ENCODE measurements around the gene ANOS1. TPM values are rescaled to one million over a fixed set of nuclear protein-coding genes. Genes with fewer than 3 reads are reported as not detected.

Gene ANOS1
- total and polyA plus RNA-seq, 2 of the 13 experiments (the other 11 are each of a cell fraction or from before 2014, with no cell fraction given): not detected

DNA sequence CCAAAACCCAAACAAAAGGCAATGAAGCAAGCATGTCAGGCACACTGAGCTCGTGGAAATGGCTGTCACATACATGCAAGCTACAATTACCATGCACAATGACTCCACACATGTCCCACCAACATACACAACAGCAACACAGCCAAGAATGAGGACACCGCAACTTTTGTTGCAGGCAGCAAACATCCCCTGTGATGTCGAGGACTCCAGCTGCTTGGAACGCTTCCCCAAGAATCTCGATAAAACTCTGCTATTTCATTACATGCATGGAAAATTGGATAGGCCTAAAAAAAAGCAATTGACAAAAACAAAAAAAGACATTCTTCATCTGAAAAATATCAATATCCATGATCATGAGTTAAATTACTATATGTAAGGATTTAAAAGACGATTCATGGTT, 11.8 kb downstream of the ANOS1 start:
- Histone ChIP-seq H4K20me1 (ENCODE audit: insufficient read depth, low read length) (no peaks in the 10 kb centered on the region), H2AFZ (ENCODE audit: low read length) (no peak overlapping the region), H3K79me2 (ENCODE audit: insufficient read depth, low read length) (no peaks in the 10 kb centered on the region), H3K9me3 (ENCODE audit: low read length) (no peaks in the 10 kb centered on the region), H3K4me1 (ENCODE audit: insufficient read depth, low read length) (no peaks in the 10 kb centered on the region), H3K4me3 (replicated peaks in 1 of 3; ENCODE audit: insufficient read depth in 1 of 3, low read depth in 2 of 3, low read length in 3 of 3) (no peak overlapping the region), H3K27ac (ENCODE audit: extremely low read length, insufficient read depth, low read length) (no peak overlapping the region), H3K4me2 (ENCODE audit: low read depth, low read length) (no peak overlapping the region), H3K36me3 (replicated peaks in 1 of 2; ENCODE audit: control insufficient read depth in 1 of 2, insufficient read depth in 2 of 2, low read length in 2 of 2) (no peaks in the 10 kb centered on the region), H3K27me3 (ENCODE audit: control insufficient read depth in 1 of 2, insufficient read depth in 2 of 2, low read length in 2 of 2) (no peaks in the 10 kb centered on the region), H3K9ac (ENCODE audit: insufficient read depth, low read depth, low read length) (no peak overlapping the region)
- 6% methylated on average over 6 of the region's 6 CpGs for WGBS (ENCODE audit: low lambda C conversion rate)
- in situ Hi-C loops (cut with HindIII; ENCODE audit: extremely low pct_ligation_motif_present, low pct_unique_long_range_greater_than_20kb): no loop called here
- BruUV-seq (replicated peaks): no TSS peak
- FAIRE-seq (no peak), DNase-seq (ENCODE audit: low spot score) (no peak), ATAC-seq (no peak)
- ChIA-PET CTCF (ENCODE audit: low intra/inter-chr PET ratio, low total read pairs) (no interaction called here), POLR2A (no interaction called here)
- intact Hi-C loops (cut with micrococcal nuclease; ENCODE audit: unreplicated experiment): no loop called here
- no peak for TF ChIP-seq JDP2 (CRISPR knock-in tag; IDR thresholded peaks at IDR 0.05; ENCODE audit: borderline replicate concordance)
- TF ChIP-seq RFXANK (CRISPR knock-in tag; IDR thresholded peaks at IDR 0.05): no peak
- TF ChIP-seq ZNF230 (CRISPR knock-in tag; IDR thresholded peaks at IDR 0.05): no peak
- no peak for TF ChIP-seq ZNF564 (CRISPR knock-in tag; IDR thresholded peaks at IDR 0.05)
- TF ChIP-seq ZMYM3 (CRISPR knock-in tag; IDR thresholded peaks at IDR 0.05): no peak
- no peak for TF ChIP-seq ZNF337 (CRISPR knock-in tag; IDR thresholded peaks at IDR 0.05; ENCODE audit: borderline replicate concordance, low read depth)
- TF ChIP-seq, protein P1, sequence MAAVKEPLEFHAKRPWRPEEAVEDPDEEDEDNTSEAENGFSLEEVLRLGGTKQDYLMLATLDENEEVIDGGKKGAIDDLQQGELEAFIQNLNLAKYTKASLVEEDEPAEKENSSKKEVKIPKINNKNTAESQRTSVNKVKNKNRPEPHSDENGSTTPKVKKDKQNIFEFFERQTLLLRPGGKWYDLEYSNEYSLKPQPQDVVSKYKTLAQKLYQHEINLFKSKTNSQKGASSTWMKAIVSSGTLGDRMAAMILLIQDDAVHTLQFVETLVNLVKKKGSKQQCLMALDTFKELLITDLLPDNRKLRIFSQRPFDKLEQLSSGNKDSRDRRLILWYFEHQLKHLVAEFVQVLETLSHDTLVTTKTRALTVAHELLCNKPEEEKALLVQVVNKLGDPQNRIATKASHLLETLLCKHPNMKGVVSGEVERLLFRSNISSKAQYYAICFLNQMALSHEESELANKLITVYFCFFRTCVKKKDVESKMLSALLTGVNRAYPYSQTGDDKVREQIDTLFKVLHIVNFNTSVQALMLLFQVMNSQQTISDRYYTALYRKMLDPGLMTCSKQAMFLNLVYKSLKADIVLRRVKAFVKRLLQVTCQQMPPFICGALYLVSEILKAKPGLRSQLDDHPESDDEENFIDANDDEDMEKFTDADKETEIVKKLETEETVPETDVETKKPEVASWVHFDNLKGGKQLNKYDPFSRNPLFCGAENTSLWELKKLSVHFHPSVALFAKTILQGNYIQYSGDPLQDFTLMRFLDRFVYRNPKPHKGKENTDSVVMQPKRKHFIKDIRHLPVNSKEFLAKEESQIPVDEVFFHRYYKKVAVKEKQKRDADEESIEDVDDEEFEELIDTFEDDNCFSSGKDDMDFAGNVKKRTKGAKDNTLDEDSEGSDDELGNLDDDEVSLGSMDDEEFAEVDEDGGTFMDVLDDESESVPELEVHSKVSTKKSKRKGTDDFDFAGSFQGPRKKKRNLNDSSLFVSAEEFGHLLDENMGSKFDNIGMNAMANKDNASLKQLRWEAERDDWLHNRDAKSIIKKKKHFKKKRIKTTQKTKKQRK (IDR thresholded peaks at IDR 0.05; ENCODE audit: low read length): no peak
- TF ChIP-seq ZNF83 (CRISPR knock-in tag; IDR thresholded peaks at IDR 0.05; ENCODE audit: borderline replicate concordance): no peak
- TF ChIP-seq PPARG (CRISPR knock-in tag; conservative IDR thresholded peaks at IDR 0.05): no peak
- TF ChIP-seq CBFB (CRISPR knock-in tag; IDR thresholded peaks at IDR 0.05): no peak
- TF ChIP-seq FOXK1 (CRISPR knock-in tag; IDR thresholded peaks at IDR 0.05; ENCODE audit: borderline replicate concordance, low read depth): no peak
- no peak for TF ChIP-seq ZNF331 (CRISPR knock-in tag; IDR thresholded peaks at IDR 0.05)
- TF ChIP-seq, protein P2, sequence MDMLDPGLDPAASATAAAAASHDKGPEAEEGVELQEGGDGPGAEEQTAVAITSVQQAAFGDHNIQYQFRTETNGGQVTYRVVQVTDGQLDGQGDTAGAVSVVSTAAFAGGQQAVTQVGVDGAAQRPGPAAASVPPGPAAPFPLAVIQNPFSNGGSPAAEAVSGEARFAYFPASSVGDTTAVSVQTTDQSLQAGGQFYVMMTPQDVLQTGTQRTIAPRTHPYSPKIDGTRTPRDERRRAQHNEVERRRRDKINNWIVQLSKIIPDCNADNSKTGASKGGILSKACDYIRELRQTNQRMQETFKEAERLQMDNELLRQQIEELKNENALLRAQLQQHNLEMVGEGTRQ (IDR thresholded peaks at IDR 0.05; ENCODE audit: low read depth, low read length): no peak
- TF ChIP-seq, protein P2 (CRISPR knock-in tag; IDR thresholded peaks at IDR 0.05; ENCODE audit: borderline replicate concordance): no peak

Measured in HepG2 (cell line).